HG03108 (cell line): Measurements from ENCODE around the gene TIAL1.
"Not testable (repeated sequence)": the region's sequence is repeated elsewhere in the genome, so short reads cannot be mapped to it uniquely, and the experiment has no call there.

Experiments
- ATAC-seq: cut with Tn5 transposase; IDR thresholded peaks from one replicate; pipeline ENCODE4 v1.9.1; 2021; ENCODE audit warnings: moderate library complexity; ENCODE audit not compliant: unreplicated experiment

The TIAL1 gene

DNA sequence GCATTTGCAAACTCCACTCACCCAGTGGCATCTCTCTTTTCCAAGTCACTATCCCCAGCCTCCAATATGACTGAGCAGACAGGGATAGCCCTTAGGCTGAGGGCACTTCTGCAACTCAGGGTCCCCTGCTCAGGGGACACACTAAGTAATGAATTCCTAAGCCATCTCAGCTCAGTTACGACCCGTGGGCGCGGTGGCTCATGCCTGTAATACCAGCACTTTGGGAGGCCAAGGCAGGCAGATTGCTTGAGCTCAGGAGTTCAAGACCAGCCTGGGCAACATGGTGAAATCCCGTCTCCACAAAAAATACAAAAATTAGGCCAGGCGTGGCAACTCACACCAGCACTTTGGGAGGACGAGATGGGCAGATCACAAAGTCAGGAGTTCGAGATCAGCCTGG lies 64.5 kb downstream of the TIAL1 start:
- not testable (repeated sequence) for ATAC-seq

GRCh38 chr10:119531067-119531466 lies 65.7 kb downstream of the TIAL1 start:
- no peak for ATAC-seq

- not testable (repeated sequence) for ATAC-seq
These were observed 68.0 kb downstream of the TIAL1 start for GRCh38 chr10:119528663-119529237.

- ATAC-seq = no peak
These were observed 69.9 kb downstream of the TIAL1 start for GRCh38 chr10:119526621-119527592.

DNA sequence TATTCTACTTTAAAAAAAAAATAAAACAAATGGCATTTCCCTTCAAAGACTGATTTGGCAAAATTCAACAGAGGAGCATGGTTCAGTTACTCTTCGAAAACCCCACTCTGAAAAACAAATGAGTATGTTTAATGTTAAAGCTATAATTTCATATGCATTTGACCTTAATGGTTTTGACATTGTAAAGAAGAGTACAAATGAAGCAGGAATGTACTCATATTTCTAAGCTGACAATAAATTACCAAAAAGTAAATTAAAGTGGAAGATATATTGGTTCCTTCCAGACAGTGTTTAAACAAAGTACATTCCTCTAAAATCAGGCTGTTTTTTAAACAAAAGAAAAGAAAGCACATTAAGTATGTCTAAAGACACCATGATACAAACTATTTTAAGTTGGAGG lies 70.6 kb downstream of the TIAL1 start:
- ATAC-seq = no peak

DNA sequence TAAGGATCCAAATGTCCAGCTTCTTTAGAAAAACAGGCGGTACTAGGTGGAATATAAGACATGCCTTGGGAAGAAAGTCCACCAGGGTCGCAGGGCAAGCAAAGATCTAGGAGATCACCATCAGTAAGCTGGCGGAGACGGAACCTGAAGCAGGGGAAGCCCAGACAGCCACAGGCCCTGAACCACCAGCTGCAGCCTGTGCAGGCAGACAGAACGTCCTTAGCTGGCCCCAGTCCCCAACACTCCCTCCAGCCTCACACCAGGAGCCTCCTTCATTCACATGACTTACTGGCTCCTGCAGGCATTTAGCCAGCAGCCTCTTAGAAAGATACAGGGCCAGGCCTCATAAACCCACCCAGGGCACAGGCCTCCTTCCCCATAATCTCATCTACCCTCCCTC lies 71.6 kb downstream of the TIAL1 start:
- ATAC-seq = no peak

DNA sequence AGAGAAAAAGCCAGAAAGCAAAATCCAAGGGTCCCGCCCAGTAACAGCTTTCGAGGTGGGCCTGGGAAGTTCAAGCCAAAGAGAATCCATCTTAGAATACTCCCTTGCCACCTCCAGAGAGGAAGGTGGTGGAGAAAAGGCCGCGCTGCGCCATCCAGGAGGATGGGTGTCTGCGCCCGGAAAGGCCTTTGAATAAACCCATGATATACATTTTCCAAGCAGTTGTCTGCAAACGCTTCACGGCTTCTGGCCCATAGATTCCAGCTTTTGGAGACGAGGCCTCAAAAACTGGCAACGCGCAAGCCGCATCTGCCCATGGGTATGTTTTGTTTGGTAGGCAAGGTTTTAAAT lies 72.1 kb downstream of the TIAL1 start:
- ATAC-seq = no peak

DNA sequence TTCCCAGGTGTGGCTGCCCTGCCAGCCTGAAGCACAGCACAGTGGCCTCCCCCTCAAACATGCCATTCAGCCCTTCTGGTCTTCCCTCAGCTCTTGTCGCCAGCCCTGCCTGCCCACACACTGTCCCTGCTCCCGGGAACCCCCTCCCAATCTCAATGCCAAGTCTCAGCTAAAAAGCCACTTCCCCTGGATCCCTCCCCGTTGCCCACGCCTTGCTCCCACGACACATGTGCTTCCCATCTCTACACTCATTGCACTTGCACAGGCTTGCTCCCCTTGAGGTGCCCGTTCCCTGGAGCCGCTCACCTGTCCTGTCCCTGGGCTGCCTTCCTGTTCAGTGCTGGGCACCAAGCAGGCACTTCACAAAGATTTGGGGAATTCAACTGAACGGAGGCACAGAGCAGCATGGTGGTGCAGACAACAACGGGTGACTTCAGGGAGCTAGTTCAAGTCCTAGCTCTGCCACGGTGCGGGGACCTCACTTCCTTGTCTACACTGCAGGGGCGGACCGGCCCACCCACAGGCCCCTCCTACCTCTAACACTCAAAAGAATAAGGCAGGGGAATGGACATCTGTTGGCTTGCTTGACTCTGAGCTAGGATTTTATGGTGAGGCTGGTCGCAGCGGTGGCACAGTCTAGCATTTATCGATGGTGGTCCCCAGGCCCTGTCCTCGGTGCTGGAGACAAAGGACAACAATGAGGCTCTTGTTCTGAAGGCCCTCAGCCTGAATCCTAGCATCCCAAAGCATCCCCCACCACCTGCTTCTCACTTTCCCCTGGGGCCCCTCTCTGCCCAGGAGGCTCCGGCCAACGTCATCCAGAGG lies 72.7 kb downstream of the TIAL1 start:
- no peak for ATAC-seq
